ENCODE measurements around the gene NFIA.

Gene NFIA

DNA sequence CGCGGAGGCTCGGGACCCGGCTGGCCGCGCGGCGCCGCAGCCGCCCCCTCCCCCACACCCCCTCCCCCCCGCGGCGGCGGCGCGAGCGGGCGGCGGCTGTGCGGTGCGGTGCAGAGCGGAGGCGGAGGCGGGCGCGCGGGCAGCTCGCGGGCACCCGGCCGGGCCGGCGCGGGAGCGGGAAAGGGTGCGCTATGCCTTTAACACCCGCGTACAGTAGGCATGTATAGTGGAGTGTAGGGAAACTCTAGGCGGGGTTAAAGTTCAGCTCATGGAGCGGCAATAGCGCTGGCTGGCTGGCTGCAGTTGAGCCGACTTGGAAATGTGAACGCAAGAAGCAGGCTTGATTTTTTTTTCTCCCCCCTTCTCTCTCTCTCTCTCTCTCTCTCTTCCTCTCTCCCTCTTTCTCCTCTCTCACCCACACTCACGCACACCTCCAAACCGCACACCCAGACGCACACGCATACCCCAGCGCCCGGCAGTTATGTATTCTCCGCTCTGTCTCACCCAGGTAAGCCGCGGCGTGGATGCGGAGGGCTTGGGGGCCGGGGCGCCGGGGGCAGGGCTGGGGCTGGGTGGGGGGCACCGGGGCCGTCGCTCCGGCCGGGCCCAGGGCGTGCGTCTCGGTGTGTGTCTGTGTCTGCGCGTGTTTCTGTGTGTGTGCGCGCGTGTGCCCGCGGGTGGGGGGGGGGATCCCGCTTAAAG is at the start of gene NFIA:
Gene NFIA, plus strand, starts transcription at position 251 of the 702 bp plus-strand sequence.
- no peak for DNase-seq

DNA sequence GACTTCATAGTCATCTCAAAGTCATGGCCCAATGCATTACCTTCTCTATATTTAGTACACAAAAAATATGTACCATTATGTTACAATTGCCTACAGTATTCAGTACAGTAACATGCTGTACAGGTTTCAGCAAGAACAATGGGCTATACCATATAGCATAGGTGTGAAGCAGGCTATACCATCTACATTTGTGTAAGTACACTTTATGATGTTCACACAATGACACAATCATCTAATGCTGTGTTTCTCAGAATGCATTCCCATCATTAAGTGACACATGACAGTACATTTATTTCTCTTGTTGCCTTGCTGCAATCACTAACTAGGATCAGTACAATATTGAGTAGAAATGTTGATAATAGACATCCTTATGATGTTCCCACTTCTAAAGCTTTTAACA is 46.5 kb upstream of the NFIA start:
- DNase-seq = no peak

DNA sequence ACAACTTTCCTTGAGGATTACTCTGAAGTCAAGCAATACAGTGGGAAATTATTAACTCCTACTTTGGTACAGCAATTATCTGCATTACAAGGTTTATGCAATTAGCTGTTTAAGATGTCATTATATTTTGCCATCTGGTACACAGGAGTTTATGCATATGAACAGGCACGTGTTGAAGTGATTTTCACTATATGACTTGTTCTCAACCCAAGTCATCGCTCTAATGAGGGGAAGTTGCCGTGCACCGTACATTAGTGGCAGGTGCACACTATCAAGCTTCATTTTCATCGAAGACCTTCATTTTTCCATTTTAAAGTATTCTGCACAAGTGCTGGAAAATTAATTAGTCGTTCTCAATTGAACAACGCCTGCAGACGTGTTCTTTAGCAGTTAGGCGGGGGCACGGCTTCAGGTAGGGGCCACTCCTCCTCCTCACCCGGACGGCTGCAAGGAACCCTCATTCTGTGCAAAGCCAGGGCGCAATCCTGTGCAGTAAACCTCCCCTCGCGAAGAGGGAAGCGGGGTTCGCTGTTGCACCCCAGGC is 39.8 kb upstream of the NFIA start:
- no peak for DNase-seq

DNA sequence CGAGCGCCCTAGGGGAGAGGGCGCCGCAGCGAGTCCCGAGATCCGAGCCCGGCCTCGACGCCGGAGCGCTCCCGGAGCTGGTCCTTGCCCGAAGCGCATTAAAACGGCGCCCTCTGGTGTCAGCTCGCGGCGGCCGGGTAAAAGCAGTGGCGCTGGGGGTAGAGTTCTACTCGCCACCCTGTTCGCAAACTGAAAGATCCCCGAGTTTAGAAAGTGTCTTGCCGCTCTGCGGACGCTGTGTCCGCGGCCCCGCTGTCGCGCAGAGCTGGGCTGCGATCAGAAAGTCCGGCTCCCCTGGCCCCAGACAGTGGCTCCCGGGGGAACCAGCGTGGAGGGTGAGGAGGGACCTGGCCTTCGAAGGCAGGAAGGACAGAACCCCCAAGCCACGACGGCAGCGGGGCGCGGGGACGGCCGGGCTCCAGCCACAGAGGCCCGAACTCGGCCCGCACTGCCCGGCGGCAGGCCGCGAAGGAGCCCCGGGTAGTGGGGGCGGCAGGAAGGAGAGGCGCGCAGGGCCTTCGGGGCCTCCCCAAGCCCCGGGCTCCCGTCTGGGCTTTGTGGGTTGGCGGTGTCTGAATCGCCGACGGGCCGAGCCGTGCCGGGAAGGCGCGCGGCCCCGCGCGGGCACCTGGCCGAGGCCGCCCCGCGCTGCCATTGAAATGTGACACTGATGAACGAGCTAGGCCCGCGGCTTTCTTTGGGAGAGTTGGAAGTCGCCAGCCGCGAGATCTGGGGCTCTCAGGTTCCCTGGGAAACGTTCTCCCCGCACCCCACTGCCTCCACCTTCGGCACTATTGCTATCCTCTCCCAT is 39.1 kb upstream of the NFIA start:
- DNase-seq = peak; percentile 48

DNA sequence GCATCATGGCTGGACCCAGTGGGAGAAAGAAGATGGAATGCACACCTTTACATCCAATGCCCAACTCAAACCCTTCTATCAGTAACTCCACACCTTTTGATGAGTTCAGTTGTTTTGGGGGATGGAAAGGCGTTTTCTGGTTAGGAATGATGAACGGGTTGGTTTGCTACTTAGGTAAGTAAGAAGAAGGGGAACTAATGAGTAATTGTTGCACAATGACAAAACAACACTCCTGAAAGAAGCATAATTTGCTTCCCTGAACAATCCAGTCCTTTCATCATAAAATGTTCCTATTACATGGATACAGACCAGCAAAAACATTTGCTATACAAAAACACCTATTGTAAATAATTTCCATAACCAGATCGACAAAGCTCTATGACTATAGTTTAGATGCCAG is 35.9 kb upstream of the NFIA start:
- DNase-seq = no peak

DNA sequence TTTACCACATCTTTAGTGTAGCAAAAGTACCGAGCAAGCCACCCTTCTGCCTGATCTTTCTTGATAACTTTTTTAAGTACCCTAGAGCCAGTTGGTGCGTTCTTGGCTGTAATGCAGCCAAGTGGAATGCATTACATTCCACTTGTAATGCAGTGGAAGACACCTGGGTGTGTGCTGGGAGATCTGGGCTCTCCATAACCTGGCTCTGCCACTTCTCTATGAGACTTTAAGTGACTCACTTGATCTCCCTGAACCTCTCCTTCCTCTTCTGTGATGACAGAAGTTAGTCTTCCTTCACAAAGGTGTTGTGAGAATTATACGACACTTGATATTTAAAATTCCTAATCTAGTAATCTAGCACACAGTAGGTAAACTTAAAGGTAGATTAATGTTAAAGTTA is 35.3 kb upstream of the NFIA start:
- DNase-seq = no peak

DNA sequence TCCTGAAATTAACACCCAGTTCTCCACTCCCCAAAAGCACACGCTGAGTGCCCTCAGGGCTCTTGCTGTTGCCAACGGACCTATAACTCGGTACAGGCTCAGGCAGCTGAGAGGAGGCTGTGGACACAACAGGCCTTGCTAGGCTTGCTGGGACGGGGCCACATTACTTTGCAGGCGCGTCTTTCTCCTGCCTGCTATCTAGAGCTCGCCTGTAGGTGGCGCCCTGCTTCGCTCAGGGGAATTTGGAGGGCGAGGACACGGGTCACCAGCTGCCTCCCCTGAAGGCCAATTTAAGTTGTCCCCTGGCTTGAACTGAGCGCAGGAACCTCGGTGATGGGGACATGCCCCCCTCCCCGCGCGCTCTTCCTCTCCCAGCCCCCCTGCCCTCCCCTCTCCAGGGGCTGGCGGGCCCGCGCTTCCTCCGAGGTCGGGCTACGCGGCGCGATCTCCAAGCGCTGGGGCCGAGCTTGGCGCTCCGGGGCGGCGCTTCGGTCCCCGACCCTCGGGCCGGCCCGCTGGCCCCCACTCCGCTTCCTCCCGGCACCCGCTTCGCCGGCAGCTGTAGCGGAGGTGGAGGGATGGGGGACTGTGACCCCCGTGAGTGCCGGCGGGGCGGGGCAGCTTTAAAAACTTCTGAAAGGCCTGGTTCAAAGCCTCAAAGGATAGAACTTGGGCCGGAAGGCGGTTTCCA is 32.4 kb upstream of the NFIA start:
- peak; percentile 50 for DNase-seq

DNA sequence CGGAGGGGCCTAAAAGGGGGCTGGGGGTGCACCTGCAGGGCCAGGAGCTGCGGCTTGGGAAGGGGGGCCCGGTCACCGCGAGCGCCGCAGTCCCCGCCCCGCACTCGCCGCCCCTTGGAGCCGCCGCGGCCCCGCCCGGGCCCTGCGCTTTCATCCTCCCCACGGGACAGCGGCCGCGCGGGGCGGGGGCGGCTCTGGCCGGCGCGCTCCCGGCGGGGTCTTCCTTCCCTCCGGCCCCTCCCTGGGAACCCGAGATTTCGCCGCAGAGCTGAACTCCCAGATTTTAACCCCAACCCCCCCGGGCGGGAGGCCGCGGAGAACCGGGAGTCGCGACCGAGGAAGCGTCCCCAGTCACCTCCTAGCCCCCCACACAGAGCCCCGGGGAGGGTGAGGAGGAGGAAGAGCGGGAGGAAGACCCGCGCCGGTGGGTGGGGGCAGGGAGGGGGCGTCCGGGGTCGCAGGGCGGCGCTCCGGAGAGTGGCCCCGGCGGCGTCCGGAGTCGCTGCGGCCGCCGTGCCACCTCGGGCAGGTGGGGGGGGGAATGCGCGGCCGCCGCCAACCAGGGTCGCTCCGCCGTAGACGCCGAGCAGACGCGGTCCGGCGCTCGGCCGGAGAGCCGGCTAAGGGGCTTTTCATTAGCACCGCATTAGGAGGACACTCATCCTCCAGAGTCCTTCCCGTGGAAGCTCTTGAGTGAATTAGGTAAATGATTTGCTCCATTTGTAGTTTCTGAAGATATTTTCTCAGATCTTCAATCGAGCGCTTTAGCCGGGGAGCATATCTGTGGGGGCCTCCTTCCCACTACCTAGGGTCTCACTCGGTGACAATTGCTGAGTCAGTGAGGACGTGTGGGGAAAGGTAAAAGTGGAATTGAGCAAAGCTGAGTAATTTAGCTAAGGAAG is 31.6 kb upstream of the NFIA start:
- no peak for DNase-seq

DNA sequence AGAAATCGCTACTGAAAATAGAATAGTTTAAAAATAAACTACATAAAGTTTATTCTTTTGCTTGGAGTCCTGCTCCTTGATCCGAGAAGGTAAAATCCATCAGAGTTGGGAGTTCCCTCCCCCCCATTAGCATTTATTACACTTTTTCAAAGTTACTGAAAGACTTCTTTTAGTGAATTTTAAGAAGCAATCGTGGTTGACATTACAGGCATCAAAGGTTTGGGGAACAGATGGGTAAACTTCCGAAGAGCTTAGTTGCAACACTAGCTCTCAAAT is 31.0 kb upstream of the NFIA start:
- DNase-seq = no peak

DNA sequence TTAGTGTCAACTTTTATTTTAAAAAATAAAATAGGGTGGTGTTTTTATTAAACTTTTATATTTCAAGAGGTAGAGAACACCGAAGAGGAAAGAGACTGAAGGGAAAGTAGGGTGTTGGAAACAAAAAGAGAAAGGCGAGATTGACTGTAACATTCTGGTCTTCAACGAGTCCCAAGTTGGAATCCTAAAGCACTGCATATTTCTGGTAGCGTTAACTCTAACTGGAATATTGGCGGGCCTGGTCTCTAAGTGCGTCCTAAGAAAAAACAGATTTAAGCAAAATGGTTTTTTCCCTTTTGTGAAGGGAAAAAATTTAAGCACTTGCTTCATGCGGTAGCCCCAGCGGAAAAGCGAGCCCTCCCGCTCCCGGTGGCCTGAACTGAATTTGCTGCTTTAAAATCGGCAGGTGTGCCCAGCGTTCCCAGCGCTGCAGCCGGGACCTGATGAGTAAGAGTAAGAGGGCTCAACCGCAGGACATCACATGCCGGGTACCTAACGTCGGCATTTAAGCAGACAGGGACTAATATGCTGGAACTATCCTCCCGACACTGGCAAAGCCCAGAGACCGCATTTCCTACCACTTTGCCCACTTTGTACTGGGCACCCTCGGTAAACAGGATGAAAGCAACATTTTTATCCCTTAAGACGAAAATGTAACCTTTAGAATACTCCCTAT is 30.5 kb upstream of the NFIA start:
- DNase-seq = no peak

DNA sequence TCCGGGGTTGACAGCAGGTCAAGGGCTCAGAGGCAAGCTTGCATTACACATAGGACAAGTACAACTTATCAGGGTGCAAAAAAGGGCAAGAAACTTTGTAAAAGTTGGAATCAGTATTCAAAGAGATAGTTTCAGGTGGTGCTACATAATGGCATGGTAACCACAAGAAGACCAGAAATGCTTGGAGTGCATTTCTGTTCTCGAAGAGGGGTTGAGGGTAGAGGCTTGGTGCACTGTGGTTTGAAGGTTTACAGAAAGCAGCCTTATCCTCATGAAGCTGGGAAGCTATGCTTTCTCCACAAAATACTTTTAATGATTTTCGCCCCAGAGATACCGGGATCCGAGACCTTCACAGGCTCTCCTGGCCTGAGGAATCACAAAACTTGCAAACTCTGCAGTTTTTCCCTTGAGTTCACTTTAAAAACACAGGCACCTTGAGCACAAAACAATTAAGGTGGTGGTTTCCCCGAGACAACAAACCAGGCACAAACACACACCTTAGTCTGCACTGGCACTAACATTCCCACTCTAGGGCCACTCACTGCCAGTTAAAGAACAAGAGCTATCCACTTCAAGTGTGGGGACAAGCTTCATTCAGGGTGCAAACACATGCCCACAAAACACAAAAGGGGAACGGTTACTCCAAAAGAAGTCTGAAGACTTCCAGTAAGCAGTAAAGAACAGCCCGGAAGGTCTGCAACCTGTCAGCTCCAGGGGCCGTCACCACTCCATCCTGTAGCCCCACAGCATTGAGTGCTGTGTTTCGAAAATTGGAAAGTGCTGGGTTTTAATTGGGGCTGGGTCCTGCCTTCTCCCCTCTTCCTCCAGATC is 29.8 kb upstream of the NFIA start:
- no peak for DNase-seq

DNA sequence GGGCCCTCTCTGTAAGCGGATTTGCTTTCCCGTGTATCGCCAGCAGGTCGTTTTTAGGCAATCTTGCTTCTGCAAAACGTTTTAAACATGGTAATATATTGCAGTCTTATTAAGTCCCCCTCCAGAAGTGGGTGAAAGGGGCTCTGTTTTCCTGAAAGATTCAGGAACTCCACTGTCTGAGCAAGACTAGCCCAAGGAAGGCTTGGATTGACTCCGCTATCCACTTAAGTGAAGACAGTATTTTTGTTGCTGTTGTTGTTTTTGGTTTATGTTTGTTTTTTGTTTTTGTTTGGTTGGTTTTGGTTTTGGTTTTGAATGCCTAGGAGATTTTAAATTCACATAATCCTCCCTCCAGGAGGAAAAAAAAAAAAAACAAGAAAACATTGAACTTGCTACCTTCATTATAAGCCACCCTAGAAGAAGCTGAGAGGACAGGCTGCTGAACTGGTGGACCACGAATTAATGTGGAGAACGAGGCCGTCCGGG is 29.1 kb upstream of the NFIA start:
- no peak for DNase-seq

DNA sequence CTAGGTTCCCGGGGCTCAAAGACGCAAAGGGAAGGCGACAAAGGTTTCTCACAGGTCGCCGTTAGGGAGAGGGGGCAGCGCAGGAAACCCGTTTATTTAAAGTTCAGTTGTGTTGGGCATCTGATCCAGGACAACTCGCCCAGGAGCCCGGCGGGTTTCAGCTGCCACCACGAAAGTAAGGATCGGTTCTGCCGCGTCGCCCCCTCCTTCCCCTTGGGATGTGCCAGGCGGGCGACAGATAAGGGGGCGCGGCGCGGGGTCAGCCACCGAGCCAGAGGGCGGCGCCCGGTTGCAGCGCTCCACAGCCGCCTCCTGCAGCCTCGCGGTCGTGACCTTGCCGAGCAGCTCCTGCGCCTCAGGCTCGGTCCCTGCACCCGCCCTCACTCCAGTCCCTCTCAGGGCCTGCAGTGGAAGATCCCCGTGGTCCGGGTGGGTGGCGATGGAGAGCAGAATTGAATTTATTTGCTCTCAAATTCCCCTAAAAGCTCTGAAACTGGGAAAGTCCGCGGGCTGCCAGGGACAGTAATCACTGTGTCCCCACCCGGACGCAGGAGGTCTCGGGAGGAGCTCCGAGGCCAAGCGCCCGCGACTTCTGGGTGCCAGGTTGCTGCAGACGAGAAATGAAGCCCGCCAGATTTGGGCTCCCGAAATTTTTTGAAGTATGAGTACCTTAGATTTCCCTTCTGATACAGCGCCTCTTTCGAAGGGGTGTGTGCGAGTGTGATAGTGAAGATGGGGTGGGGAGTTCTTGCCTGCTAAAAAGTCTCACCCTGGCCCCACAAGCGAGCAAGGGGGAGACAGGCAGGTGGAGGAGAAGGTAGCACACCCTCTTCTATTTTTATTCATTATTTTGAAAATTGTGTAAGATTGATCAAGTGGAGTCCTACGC is 28.4 kb upstream of the NFIA start:
- no peak for DNase-seq

DNA sequence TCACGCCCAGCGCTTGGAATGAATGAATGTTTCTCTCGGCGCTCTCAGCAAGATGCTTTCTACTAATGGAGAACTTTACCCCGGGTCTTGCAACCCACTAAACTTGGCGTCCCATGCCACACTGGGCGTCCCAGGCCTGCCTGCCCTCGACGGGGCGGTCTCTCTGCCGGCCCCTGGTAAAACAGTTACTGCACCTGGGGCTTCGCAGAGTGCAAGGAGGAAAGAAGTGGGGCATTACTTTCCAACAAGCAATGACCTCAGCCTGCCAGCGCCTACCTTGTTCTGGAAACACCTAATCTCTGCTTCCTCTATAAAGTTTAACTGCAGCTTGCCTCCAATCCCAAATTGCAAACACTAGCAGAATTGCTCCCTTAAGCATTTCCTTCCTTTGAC is 27.8 kb upstream of the NFIA start:
- DNase-seq = no peak

DNA sequence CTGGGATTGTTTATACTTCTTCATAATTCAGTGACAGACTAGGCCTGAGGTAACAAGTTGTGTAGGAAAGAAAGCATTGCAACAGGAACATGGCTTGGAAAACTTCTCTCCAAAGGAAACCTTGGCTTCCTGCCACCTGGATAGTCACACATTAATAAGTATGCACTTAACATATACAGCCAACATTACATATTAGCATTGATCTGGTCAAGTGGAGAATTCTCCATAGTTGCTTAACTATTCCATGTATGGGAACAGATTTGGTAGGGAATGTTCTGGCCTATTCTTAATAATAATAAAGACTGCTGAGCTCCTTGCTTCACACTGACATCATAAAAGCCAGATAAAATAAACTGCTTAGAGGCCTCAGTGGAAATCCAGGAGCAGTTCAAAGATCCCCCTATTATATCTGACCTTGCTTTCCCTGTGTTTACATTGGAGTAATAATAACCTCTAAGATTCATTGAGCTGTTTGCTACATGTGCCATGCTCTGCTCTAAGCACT is 27.2 kb upstream of the NFIA start:
- DNase-seq = no peak

DNA sequence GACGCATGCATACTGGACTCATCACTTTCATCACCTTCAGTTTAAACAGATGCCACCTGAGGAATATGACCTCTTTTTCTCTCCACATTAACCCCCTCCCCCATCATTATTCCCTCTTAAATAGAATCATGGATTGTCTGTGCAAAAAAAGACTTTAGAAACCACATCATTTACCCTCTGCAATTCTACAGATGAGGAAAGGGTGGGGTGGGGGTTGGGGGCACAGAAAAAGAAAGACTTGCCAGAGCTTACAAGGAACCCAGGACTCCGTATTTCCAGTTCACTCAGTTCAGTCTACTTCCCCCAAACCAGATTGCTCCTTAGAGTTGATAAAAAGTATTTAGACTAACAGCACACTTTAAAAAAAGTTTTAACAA is 26.2 kb upstream of the NFIA start:
- DNase-seq = no peak

DNA sequence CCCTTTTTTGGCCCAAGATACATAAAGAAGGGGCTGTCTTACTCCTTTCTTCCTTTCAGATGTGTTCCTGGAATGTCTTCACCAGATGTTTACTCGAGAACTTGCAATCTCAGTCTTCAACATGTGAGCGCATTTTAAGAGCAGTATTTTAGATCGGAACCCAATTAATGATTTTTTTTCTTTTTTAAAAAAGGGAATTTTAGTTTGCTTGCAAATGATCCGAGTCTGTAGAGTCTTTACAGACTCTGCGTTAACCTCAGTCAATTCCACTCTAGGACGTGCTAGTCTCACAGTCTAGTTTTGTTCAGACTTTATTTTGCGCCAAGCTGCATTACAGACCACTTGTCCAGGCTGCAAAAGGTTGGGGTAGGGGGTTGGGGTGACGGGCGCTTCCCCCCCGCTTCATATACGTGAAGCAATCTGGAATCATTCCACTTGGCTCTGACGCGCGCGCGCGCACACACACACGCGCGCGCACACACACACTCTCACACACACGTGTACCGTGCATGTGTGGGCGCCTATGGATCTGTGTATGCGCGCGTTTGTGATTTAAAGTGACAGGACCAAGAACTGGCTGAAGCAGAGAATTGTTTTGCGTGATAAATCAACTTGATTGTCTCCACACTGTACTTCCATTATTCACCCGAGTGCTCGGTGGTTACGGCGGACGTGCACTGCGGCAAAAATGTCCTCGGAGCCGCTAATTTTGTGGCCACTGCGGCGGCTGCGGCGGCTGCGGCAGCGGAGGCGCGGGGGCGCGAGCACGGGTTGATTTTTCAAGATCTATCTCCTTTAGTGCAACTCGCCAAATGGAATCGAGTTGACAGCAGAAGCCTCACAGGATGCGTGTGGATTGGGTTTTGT is 25.6 kb upstream of the NFIA start:
- no peak for DNase-seq

DNA sequence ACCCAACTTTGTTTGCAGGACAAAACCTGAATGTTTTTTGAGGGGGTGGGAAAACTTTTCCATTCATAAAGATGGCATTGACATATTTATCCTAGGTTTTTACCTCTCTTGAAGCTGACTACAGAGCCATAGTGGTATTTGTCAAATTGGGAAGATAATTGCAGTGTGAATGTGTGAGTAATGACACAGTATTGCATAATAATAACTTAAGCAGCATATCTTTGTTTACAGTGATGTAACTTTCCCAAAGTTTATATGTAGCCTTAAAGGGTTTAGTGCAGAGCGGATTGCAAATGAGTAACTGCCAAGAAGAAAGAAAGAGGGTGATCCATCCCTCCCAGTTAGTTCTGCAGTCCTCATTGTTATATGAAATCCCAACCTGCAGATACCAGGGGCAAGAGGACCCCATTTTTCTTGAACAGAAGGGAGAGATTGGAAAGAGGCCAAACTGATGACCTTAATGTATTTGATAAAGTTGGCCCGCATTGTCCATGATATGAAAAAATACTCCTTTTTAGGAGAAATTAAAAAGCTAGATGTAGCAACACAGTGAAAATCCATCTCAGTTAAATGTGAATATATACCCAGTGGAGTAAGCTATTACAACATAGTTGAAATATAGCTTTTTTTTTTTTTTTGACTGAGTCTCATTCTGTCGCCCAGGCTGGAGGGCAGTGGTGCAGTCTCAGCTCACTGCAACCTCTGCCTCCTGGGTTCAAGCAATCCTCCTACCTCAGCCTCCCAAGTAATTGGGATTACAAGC is 23.7 kb upstream of the NFIA start:
- DNase-seq = no peak
